NB4 (cell line): ENCODE measurements around the gene CNN2.

Source experiments
- DNase-seq: peaks from one replicate; pipeline ENCODE4 v3.0.0; 2010; ENCODE audit warnings: low read depth
- H3K4me3 ChIP-seq: one replicate; pipeline ENCODE4 v1.5.1; 2011; ENCODE audit warnings: mild to moderate bottlenecking, low read depth, low read length, moderate library complexity
- CTCF ChIP-seq: IDR thresholded peaks from one replicate; pipeline ENCODE4 v1.5.1; 2012; ENCODE audit warnings: low read depth, low read length
- MAX ChIP-seq: IDR thresholded peaks from 2 replicates; pipeline ENCODE4 v1.6.1; 2011; ENCODE audit warnings: low read depth, low read length
- MYC ChIP-seq: IDR thresholded peaks from 2 replicates; pipeline ENCODE4 v1.6.1; 2011; ENCODE audit warnings: low read depth, low read length
- POLR2A ChIP-seq: IDR thresholded peaks from 2 replicates; pipeline ENCODE4 v1.6.1; 2011; ENCODE audit warnings: mild to moderate bottlenecking; ENCODE audit not compliant: insufficient read length; ENCODE audit errors: extremely low read depth

Gene CNN2

GRCh38 chr19:1009041-1009980 lies 17.1 kb upstream of the CNN2 start:
- DNase-seq, result no peak
- TF ChIP-seq MYC (no peak), POLR2A (no peak), MAX (no peak), CTCF (no peak)
- H3K4me3 ChIP-seq, result no peak overlapping the region

GRCh38 chr19:1009981-1010538 lies 16.3 kb upstream of the CNN2 start:
- TF ChIP-seq CTCF (no peak), MYC (no peak), POLR2A (no peak), MAX (no peak)
- no peak for DNase-seq
- H3K4me3 ChIP-seq, result no peak overlapping the region

GRCh38 chr19:1010586-1011510 lies 15.6 kb upstream of the CNN2 start:
- no peak overlapping the region for H3K4me3 ChIP-seq
- TF ChIP-seq MYC (no peak), POLR2A (no peak), CTCF (no peak), MAX (no peak)
- no peak for DNase-seq

- H3K4me3 ChIP-seq, result no peak overlapping the region
- no peak for TF ChIP-seq MYC
- TF ChIP-seq POLR2A, result no peak
- no peak for TF ChIP-seq MAX
- TF ChIP-seq CTCF, result no peak
- DNase-seq, result no peak
Observed at GRCh38 chr19:1011831-1012333, 14.5 kb upstream of the CNN2 start.

- no peak for DNase-seq
- no peak overlapping the region for H3K4me3 ChIP-seq
- no peak for TF ChIP-seq MAX
- TF ChIP-seq CTCF, result no peak
- no peak for TF ChIP-seq MYC
- no peak for TF ChIP-seq POLR2A
Observed at GRCh38 chr19:1012334-1012733, 14.1 kb upstream of the CNN2 start.
